ENCODE measurements around the gene ACTR3C. TPM values are rescaled to one million over a fixed set of nuclear protein-coding genes. Genes with fewer than 3 reads are reported as not detected.
"Not testable (repeated sequence)": the region's sequence is repeated elsewhere in the genome, so short reads cannot be mapped to it uniquely, and the experiment has no call there.

The ACTR3C gene
- total RNA-seq, 1 donor from 2014 or later, result 7.9 TPM

DNA sequence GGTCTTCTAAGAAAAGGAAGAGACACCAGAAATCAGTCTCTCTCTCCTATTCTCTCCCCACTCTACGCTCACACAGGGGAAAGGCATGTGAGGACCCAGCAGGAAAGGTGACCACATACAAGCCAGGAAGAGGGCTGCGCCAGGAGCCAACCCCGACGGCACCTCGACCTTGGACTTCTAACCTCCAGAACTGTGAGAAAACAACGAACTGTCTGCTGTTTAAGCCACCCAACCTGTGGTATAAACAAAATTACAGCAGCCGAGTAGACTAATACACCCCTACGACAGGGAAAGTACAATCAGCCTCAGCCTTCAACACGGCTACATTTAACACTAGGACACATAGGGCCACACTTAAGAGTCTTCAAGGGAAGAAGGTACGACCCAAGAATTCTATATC, 26.5 kb downstream of the ACTR3C start:
- H3K27ac Mint-ChIP-seq; H3K9me3 Mint-ChIP-seq; H3K4me1 Mint-ChIP-seq (ENCODE audit: low read depth); H3K36me3 Mint-ChIP-seq (ENCODE audit: low read depth); H3K27me3 Mint-ChIP-seq (ENCODE audit: low read depth); intact Hi-C loops (cut with micrococcal nuclease); H3K4me3 Mint-ChIP-seq (ENCODE audit: low read depth); DNase-seq (ENCODE audit: low spot score): not testable (repeated sequence)

DNA sequence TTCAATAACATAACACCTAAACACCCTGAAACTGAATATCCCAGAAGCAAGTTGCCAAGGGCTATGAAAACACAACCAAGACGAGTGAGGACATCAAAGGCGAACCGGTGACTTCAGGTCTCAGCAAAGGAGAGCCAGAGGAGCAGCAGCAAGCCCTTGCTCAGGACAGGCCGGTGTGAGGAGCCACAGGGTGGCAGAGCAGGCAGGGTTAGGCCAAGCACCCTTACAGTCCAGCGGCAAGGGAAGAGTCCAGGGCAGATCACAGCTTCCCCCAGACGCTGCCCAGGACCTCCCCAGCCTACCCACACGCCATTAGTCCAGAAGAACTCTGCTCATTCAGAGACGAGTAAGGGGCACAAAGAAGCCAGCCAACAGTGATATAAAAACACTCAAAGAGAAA, 27.7 kb downstream of the ACTR3C start:
- H3K27ac Mint-ChIP-seq; H3K36me3 Mint-ChIP-seq (ENCODE audit: low read depth); H3K9me3 Mint-ChIP-seq; H3K27me3 Mint-ChIP-seq (ENCODE audit: low read depth); DNase-seq (ENCODE audit: low spot score); H3K4me3 Mint-ChIP-seq (ENCODE audit: low read depth); H3K4me1 Mint-ChIP-seq (ENCODE audit: low read depth); intact Hi-C loops (cut with micrococcal nuclease): not testable (repeated sequence)

DNA sequence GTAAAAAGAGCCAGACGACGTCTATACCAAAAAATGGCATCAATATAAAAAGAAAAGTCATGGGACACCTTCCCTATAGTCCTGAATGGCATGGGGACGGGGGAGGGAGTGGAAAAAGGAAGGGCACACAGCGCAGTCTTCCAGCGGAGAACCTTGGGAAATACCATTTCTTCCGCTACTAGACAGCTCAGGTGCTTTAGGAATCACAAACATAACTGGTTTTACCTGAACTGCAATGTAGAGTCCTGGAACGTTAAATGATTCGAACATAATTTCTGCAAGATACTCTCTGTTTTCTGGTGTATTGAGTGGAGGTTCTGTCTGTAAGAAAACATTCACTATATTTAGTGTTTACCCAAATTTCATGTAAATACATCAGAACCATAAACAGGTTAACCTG, 28.3 kb downstream of the ACTR3C start:
- H3K27ac Mint-ChIP-seq; H3K4me3 Mint-ChIP-seq (ENCODE audit: low read depth); H3K9me3 Mint-ChIP-seq; H3K36me3 Mint-ChIP-seq (ENCODE audit: low read depth); H3K27me3 Mint-ChIP-seq (ENCODE audit: low read depth); DNase-seq (ENCODE audit: low spot score); intact Hi-C loops (cut with micrococcal nuclease); H3K4me1 Mint-ChIP-seq (ENCODE audit: low read depth): not testable (repeated sequence)

DNA sequence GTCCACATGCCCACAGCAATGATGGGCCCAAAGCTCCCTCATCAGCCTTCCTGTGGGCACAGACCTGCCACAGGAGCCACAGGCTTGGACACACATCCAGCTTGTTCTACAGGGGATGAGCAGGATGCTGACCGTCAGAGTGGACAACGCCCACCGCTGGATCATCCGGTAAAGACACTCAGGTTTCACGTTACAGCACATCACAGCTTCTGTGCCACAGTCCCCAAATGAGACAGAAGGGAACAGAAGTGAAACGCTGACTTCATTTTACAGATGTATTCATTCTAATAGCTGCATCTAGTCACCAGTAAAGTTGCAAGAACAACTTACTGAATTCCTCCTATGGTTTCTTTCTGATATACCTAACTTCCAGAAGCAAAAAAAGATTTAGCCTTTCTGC, 33.0 kb downstream of the ACTR3C start:
- H3K27me3 Mint-ChIP-seq (ENCODE audit: low read depth); intact Hi-C loops (cut with micrococcal nuclease); H3K36me3 Mint-ChIP-seq (ENCODE audit: low read depth); H3K4me3 Mint-ChIP-seq (ENCODE audit: low read depth); DNase-seq (ENCODE audit: low spot score); H3K4me1 Mint-ChIP-seq (ENCODE audit: low read depth); H3K27ac Mint-ChIP-seq; H3K9me3 Mint-ChIP-seq: not testable (repeated sequence)

DNA sequence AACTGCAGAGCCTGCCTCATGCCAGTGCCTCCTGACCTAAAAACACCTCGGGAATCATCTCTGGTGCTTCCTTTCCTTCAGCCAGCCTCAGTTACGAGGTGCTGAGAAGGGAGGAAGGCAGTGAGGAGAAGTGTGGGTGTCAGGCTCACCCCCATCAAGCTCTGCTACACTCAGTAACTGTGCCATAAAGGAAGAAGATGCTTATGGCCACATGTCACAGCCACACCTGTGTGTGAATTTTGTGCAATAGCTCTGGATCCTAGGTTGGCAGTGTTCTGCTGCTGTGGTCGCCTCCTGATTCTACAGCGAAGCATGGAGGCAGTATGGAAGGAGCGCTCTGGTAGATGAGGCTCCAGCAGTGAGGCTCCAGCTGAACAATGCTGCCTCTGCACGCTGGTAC, 34.5 kb downstream of the ACTR3C start:
- intact Hi-C loops (cut with micrococcal nuclease), result loop anchor here (5.0 kb wide), 1 partner anchor 133 kb away; no protein-coding TSS in a partner anchor

DNA sequence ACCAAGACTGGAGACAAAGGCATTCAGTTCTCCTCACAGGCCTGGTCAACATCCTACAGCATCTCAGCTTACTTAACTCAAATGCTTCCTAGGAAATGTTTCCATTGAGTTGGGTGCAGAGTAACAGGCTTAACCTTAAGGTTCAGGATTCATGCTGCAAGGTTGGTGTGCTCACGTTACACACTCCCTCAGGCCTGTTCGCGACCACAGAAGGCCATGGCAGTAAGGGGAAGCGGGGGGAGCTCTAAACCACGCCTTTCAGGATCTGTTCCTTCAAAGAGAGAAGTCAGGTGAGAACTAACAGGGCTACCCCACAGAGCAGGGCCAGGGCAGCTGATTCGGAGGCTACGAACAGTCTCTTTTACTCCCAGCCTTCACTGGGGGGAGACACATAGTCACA, 35.5 kb downstream of the ACTR3C start:
- intact Hi-C loops (cut with micrococcal nuclease), result loop anchor here (5.0 kb wide), 1 partner anchor 134 kb away; no protein-coding TSS in a partner anchor
- H3K4me1 Mint-ChIP-seq (ENCODE audit: low read depth); DNase-seq (ENCODE audit: low spot score); H3K27me3 Mint-ChIP-seq (ENCODE audit: low read depth); H3K36me3 Mint-ChIP-seq (ENCODE audit: low read depth); H3K4me3 Mint-ChIP-seq (ENCODE audit: low read depth); H3K9me3 Mint-ChIP-seq; H3K27ac Mint-ChIP-seq: not testable (repeated sequence)

More for the DNA sequence above, 34.5 kb downstream of the ACTR3C start:
- not testable (repeated sequence) for H3K36me3 Mint-ChIP-seq (ENCODE audit: low read depth); H3K27me3 Mint-ChIP-seq (ENCODE audit: low read depth); H3K4me3 Mint-ChIP-seq (ENCODE audit: low read depth); H3K4me1 Mint-ChIP-seq (ENCODE audit: low read depth); DNase-seq (ENCODE audit: low spot score); H3K9me3 Mint-ChIP-seq; H3K27ac Mint-ChIP-seq

DNA sequence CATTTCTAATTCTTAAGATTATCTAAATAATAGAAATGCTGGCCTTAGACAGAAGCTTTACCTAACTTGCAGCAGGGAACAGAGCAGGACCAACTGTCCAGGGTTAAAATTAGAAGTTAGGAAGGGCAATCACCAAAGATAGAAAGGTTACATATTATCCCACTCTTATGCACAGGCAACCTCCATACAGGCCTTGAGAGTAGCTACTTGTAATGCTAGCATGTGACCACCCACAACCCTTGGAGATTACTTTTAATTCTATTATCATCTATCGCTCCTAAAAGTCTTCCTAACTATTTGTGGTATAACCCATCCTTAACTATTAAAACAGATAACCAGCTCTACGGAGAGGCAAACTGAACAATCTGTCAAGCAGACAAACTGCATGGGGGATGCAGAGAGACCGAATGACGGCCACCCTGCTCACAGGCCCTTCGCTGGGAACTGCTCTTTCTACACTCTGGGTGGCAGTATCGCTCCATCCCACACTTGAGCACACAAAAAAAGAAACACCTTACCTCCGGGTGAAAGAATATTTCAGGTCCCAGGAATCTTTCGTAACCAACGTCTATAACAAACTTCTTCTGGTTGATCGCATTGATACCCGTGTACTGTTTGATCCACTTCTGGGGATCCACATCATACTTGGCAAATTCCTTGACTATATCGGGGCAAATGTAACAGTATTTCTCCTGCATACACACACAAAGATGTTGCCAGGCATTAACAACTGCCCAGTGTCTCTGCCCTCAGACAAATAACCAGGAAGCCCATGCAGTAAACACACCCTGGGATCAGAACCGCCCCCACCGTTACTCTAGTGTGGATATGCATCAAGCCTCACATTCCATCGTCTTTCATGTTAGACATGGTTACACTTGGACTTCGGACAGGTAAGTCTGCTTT, 37.2 kb downstream of the ACTR3C start:
- not testable (repeated sequence) for H3K4me3 Mint-ChIP-seq (ENCODE audit: low read depth); DNase-seq (ENCODE audit: low spot score); H3K27me3 Mint-ChIP-seq (ENCODE audit: low read depth); H3K36me3 Mint-ChIP-seq (ENCODE audit: low read depth); H3K27ac Mint-ChIP-seq; H3K4me1 Mint-ChIP-seq (ENCODE audit: low read depth); H3K9me3 Mint-ChIP-seq
- intact Hi-C loops (cut with micrococcal nuclease), result loop anchor here (5.0 kb wide), 1 partner anchor 136 kb away; no protein-coding TSS in a partner anchor

DNA sequence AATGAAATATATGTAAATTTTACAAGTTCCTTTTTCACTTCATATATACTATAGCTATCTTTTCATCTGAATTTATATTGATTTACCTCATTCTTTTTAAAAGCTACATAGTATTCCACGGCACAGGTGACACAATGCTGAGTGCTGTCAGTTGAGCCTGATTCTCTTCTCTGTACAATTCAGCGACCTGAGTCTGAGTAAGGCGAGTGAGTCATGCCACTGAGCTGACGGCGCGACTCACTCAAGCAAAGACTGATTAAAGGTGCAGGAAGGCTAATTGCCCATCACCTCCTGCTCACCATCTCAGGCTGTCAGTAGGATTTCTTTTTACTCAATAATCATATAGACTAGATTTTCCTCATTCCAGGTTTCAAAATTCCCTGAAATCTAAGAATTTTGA, 39.7 kb downstream of the ACTR3C start:
- H3K4me1 Mint-ChIP-seq (ENCODE audit: low read depth); H3K27ac Mint-ChIP-seq; intact Hi-C loops (cut with micrococcal nuclease); H3K27me3 Mint-ChIP-seq (ENCODE audit: low read depth); H3K9me3 Mint-ChIP-seq; H3K4me3 Mint-ChIP-seq (ENCODE audit: low read depth); DNase-seq (ENCODE audit: low spot score); H3K36me3 Mint-ChIP-seq (ENCODE audit: low read depth): not testable (repeated sequence)

DNA sequence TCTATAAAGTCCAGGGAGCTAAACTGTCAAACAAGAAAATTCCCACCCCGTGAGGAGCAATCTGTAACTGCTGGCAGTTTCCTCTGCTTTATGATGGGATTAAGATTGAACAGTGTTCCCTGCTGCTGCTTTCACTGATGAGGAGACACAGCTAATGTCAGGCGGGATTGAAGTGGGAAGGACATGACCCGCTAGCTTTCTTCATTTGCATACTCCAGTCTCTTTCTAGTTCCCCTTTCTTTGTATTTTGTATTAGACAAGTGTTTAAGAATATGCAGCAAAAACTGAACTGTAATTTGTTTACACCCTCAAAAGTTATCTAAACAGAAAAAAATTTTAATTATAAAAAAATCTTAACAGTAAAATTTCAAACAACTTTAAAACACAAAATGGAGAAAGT, 40.2 kb downstream of the ACTR3C start:
- H3K4me1 Mint-ChIP-seq (ENCODE audit: low read depth); H3K27ac Mint-ChIP-seq; H3K9me3 Mint-ChIP-seq; H3K4me3 Mint-ChIP-seq (ENCODE audit: low read depth); H3K27me3 Mint-ChIP-seq (ENCODE audit: low read depth); DNase-seq (ENCODE audit: low spot score); H3K36me3 Mint-ChIP-seq (ENCODE audit: low read depth); intact Hi-C loops (cut with micrococcal nuclease): not testable (repeated sequence)

DNA sequence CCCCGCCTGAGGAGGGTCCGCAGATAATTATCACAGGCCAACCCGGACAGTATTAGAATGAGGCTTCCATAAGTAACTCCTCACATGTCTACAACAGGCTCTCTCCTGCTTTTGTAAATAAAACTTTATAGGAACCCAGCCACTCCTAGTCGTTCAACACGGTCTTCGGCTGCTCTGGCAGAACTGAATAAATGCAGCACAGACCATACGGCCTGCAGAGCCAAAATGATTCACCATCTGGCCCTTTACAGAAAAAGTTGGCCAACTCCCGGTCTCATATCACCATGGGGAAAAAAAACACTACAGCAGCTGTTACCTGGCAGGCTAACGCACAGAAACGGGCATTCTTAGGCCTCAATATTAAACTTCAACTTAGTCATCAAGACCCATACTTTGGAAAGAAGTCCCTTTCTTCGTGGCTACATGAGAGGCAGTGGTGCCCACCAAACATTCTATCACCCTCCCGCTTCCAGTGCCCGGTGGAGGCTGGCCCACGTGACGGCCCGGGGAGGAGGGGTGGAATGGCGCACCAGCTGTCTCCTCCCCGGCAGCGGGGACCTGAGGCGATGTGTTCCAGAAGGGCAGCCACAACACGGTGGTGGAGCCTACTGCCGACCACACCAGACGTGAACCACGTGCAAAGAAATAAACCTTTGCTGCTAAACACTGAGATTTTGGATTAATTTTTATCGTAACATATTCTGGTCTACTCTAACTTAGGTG, 41.5 kb downstream of the ACTR3C start:
- H3K36me3 Mint-ChIP-seq (ENCODE audit: low read depth); H3K4me1 Mint-ChIP-seq (ENCODE audit: low read depth); H3K4me3 Mint-ChIP-seq (ENCODE audit: low read depth); H3K27me3 Mint-ChIP-seq (ENCODE audit: low read depth); H3K27ac Mint-ChIP-seq; H3K9me3 Mint-ChIP-seq; intact Hi-C loops (cut with micrococcal nuclease); DNase-seq (ENCODE audit: low spot score): not testable (repeated sequence)

DNA sequence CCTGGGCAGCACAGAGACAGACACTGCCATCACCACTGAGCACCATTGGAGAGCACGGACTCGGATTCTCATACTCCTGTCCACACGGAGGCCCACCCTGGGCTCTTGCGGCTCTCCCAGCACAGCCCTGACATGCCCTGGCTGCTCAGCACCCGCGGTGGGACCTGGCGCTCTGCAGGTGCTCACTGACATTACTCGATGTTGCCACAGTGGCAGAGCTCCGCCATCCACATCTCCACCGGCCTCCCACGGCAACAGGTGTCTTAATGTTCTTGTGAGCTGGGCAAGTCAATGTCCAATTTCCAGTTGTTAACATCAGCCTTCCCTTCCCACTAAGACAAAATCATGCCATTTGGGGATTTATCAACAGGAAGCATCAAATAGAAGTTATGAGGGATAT, 45.0 kb downstream of the ACTR3C start:
- intact Hi-C loops (cut with micrococcal nuclease); H3K27ac Mint-ChIP-seq; H3K9me3 Mint-ChIP-seq; H3K4me3 Mint-ChIP-seq (ENCODE audit: low read depth); H3K36me3 Mint-ChIP-seq (ENCODE audit: low read depth); DNase-seq (ENCODE audit: low spot score); H3K27me3 Mint-ChIP-seq (ENCODE audit: low read depth); H3K4me1 Mint-ChIP-seq (ENCODE audit: low read depth): not testable (repeated sequence)

DNA sequence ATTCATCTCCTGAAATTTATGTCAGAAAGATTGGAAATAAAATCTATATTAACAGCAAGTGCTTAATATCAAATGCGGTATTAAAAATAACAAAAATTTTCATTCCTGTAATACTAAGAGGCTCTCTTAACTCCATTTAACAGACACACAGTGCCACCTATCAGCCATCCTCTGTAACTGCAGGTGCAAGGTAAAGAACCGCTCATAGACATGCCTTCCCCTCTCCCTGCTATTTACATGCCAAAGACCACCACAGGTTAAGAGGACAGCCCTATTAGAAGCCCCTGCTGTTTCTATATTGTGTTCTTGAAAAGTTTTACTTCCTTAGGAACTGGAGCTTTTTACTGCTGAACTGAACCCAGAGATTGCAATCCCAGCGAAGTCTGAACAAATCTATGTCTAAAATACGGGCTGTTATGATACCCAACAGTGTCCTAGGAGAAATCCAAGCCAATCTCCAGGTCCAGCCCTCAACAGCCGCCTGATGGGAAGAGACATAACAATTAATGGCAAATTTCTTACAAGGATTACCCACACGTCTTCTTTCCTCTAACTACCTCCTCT, 47.1 kb downstream of the ACTR3C start:
- DNase-seq (ENCODE audit: low spot score), result peak; percentile 16
- H3K27ac Mint-ChIP-seq; H3K27me3 Mint-ChIP-seq (ENCODE audit: low read depth); H3K9me3 Mint-ChIP-seq; H3K36me3 Mint-ChIP-seq (ENCODE audit: low read depth); H3K4me1 Mint-ChIP-seq (ENCODE audit: low read depth); H3K4me3 Mint-ChIP-seq (ENCODE audit: low read depth); intact Hi-C loops (cut with micrococcal nuclease): not testable (repeated sequence)

DNA sequence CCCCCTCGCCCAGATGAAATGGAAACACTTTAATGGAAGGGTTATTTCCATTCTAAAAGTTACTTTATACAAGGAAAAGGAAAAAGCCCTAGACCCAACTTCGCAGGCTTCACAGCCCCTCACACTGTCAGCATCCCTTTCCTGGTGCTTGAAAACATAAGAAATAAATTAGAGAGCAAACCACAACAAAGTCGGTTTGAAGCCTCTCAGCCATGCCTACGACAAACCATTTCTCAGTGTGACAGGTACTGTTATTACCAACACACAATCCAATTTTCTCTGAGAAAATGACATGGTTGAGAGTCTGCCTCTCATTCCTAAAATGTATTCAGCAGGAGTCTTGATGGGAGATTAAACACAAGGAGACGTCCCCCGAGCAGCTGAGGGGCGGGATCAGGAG, 51.4 kb downstream of the ACTR3C start:
- intact Hi-C loops (cut with micrococcal nuclease); H3K36me3 Mint-ChIP-seq (ENCODE audit: low read depth); DNase-seq (ENCODE audit: low spot score): not testable (repeated sequence)

More for the DNA sequence above, 51.4 kb downstream of the ACTR3C start:
- not testable (repeated sequence) for H3K27me3 Mint-ChIP-seq (ENCODE audit: low read depth); H3K4me1 Mint-ChIP-seq (ENCODE audit: low read depth); H3K4me3 Mint-ChIP-seq (ENCODE audit: low read depth); H3K27ac Mint-ChIP-seq; H3K9me3 Mint-ChIP-seq
